Osteocyte (in vitro differentiated cells): ENCODE results near the gene NDUFB2. TPM values are rescaled to one million over a fixed set of nuclear protein-coding genes. Genes with fewer than 3 reads are reported as not detected.
"Not testable (repeated sequence)": the region's sequence is repeated elsewhere in the genome, so short reads cannot be mapped to it uniquely, and the experiment has no call there.

Source experiments
- DNase-seq: peaks from one replicate; pipeline ENCODE4 v3.0.0; 2021; ENCODE audit warnings: mixed read lengths; ENCODE audit not compliant: unreplicated experiment; ENCODE audit errors: extremely low spot score
- H3K27ac Mint-ChIP-seq: one replicate; pipeline ENCODE4 v1.8.0; 2021; ENCODE audit warnings: mild to moderate bottlenecking, mixed read lengths; ENCODE audit not compliant: unreplicated experiment
- H3K27me3 Mint-ChIP-seq: one replicate; pipeline ENCODE4 v1.8.0; 2021; ENCODE audit warnings: mixed read lengths; ENCODE audit not compliant: unreplicated experiment
- H3K36me3 Mint-ChIP-seq: one replicate; pipeline ENCODE4 v1.8.0; 2021; ENCODE audit warnings: mixed read lengths; ENCODE audit not compliant: unreplicated experiment
- H3K4me1 Mint-ChIP-seq: one replicate; pipeline ENCODE4 v1.8.0; 2021; ENCODE audit warnings: mixed read lengths; ENCODE audit not compliant: unreplicated experiment
- H3K4me3 Mint-ChIP-seq: one replicate; pipeline ENCODE4 v1.8.0; 2021; ENCODE audit warnings: mild to moderate bottlenecking, moderate library complexity, mixed read lengths; ENCODE audit not compliant: unreplicated experiment
- H3K9me3 Mint-ChIP-seq: one replicate; pipeline ENCODE4 v1.8.0; 2021; ENCODE audit warnings: mixed read lengths; ENCODE audit not compliant: unreplicated experiment
- CTCF ChIP-seq: fragments of 200-600 bp; sonication (generic); IDR thresholded peaks from 2 replicates; pipeline ENCODE4 v1.5.0; 2021; ENCODE audit warnings: antibody characterized with exemption, mild to moderate bottlenecking, moderate library complexity
- total RNA-seq: library from RNA; stranded (reverse); gene quantifications from 2 replicates; pipeline ENCODE4 v1.2.1, GENCODE V29; 2021

Gene NDUFB2
- total RNA-seq, 1 donor from 2014 or later: 184 TPM

- DNase-seq: no peak
- TF ChIP-seq CTCF: no peak
- Mint-ChIP-seq H3K4me3 (peak overlapping the region; percentile 24), H3K36me3 (no peaks in the 10 kb centered on the region), H3K27ac (peak overlapping the region; percentile 76), H3K9me3 (no peaks in the 10 kb centered on the region), H3K27me3 (no peaks in the 10 kb centered on the region), H3K4me1 (peaks cover 29% of the 10 kb centered on the region)
Measured at GRCh38 chr7:140667476-140667875, 29.0 kb upstream of the NDUFB2 start.

- Mint-ChIP-seq H3K27me3 (no peaks in the 10 kb centered on the region), H3K4me1 (peaks cover 32% of the 10 kb centered on the region), H3K9me3 (no peaks in the 10 kb centered on the region), H3K27ac (no peak overlapping the region), H3K36me3 (no peaks in the 10 kb centered on the region), H3K4me3 (no peak overlapping the region)
- DNase-seq: no peak
- no peak for TF ChIP-seq CTCF
Measured at GRCh38 chr7:140668641-140669040, 27.9 kb upstream of the NDUFB2 start.

- no peak overlapping the region for H3K4me3 Mint-ChIP-seq
- H3K9me3 Mint-ChIP-seq: no peaks in the 10 kb centered on the region
- H3K4me1 Mint-ChIP-seq: peaks cover 39% of the 10 kb centered on the region
- H3K27ac Mint-ChIP-seq: no peak overlapping the region
- no peaks in the 10 kb centered on the region for H3K27me3 Mint-ChIP-seq
- no peak for TF ChIP-seq CTCF
- DNase-seq: no peak
- no peaks in the 10 kb centered on the region for H3K36me3 Mint-ChIP-seq
Measured at GRCh38 chr7:140669352-140669751, 27.2 kb upstream of the NDUFB2 start.

- not testable (repeated sequence) for H3K9me3 Mint-ChIP-seq, H3K36me3 Mint-ChIP-seq, DNase-seq, H3K27ac Mint-ChIP-seq, H3K4me3 Mint-ChIP-seq, H3K27me3 Mint-ChIP-seq
- H3K4me1 Mint-ChIP-seq: peaks cover 44% of the 10 kb centered on the region
Measured at GRCh38 chr7:140669862-140670261, 26.6 kb upstream of the NDUFB2 start.

GRCh38 chr7:140670343-140670935 is 26.1 kb upstream of the NDUFB2 start:
- Mint-ChIP-seq H3K9me3 (no peaks in the 10 kb centered on the region), H3K4me3 (no peak overlapping the region), H3K4me1 (peaks cover 50% of the 10 kb centered on the region), H3K36me3 (no peaks in the 10 kb centered on the region), H3K27ac (no peak overlapping the region), H3K27me3 (no peaks in the 10 kb centered on the region)
- no peak for DNase-seq
- no peak for TF ChIP-seq CTCF

GRCh38 chr7:140671966-140672365 is 24.5 kb upstream of the NDUFB2 start:
- DNase-seq: no peak
- Mint-ChIP-seq H3K4me1 (peaks cover 48% of the 10 kb centered on the region), H3K36me3 (no peaks in the 10 kb centered on the region), H3K27me3 (no peaks in the 10 kb centered on the region), H3K4me3 (peak overlapping the region; percentile 71), H3K27ac (no peak overlapping the region), H3K9me3 (no peaks in the 10 kb centered on the region)
- TF ChIP-seq CTCF: no peak
